Activated CD8-positive, alpha-beta memory T cell treated with anti-CD3 and anti-CD28 coated beads for 1 hour (primary cell): ENCODE results near the gene TLE3.
"Not testable (repeated sequence)": the region's sequence is repeated elsewhere in the genome, so short reads cannot be mapped to it uniquely, and the experiment has no call there.

Source experiments
- DNase-seq, 2 donors: peaks; one replicate each; pipeline ENCODE4 v3.0.0-alpha.2; 2020; ENCODE audit warnings: low read depth in 1 of 2; ENCODE audit errors: extremely low read depth in 1 of 2

The TLE3 gene

GRCh38 chr15:70127288-70127746 lies 29.6 kb upstream of the TLE3 start:
- no peak for DNase-seq

DNA sequence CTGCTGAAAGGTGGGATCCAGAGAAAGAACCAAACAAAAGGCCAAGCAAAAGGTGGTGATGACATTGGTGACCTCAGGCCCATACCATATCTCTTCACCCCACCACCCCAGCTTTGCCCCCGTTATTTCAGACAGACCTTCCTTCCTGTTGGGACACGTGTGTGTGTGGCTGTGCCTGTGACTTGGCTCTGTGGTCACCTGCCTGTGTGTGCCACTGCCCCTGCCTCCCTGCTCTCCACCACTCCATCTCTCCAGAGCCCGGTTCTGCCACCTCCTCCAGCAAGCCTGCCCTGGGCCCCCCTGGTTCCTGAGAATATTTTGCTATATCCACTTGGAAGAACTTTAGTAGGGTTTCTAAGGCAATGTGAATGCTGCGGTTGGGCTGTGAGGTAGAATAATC lies 28.6 kb upstream of the TLE3 start:
- DNase-seq: no peak

GRCh38 chr15:70125605-70126004 lies 27.9 kb upstream of the TLE3 start:
- DNase-seq: no peak

GRCh38 chr15:70121624-70122302 lies 24.0 kb upstream of the TLE3 start:
- DNase-seq: no peak

GRCh38 chr15:70120958-70121623 lies 23.4 kb upstream of the TLE3 start:
- DNase-seq: no peak

GRCh38 chr15:70119911-70120508 lies 22.3 kb upstream of the TLE3 start:
- no peak for DNase-seq

DNA sequence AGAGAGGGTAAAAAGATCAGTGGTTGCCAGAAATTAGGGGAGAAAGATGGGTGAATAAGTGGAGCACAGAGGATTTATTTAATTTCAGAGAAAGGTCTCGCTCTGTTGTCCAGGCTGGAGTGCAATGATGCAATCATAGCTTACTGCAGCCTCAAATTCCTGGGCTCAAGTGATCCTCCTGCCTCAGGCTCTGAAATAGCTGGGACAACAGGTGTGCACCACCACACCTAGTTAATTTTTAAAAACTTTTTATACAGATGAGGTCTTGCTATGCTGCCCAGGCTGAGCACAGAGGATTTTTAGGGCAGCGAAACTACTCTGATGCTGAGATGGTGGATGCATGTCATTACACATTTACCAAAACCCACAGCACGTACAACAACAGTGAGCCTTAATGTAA lies 20.9 kb upstream of the TLE3 start:
- no peak for DNase-seq

DNA sequence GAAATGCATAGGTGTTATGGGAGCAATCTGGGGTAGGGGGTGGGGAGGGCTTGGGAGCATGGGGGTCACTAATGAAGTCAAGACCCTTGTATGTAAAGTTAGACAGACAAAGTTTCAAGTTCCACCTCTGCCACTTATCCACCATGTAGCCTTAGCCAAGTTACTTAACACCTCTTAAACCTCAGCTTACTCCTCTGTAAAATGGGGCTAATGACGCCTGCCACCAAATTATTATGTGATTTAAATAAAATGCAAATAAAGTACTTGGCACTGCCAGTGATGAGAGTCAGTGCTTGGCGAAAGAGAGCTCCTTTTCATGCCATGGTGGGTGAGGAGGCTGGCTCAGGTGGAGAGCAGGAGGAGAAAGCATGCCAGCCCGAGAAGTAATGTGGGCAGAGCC lies 18.6 kb upstream of the TLE3 start:
- no peak for DNase-seq

GRCh38 chr15:70114221-70114620 lies 16.5 kb upstream of the TLE3 start:
- DNase-seq: no peak

DNA sequence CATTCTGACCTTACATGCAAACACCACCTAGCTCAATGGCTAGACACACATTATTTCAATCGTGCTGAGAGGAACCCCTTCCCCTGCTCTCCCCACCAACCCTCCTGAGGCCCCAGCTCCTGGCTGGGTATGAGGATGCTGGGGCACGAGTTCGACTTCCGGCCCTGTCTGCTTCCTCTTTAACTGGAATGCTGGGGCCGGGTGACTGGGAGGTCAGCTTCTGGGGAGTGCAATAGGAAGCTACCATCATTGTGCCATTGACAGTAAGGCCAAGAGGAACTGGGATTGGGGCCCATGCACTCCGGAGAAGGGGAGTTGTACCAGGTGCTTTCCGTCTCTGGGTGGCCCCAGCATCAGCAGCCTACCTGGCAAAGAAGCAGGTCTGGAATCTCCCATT lies 15.6 kb upstream of the TLE3 start:
- no peak for DNase-seq

GRCh38 chr15:70112572-70113303 lies 15.0 kb upstream of the TLE3 start:
- DNase-seq: not testable (repeated sequence)

DNA sequence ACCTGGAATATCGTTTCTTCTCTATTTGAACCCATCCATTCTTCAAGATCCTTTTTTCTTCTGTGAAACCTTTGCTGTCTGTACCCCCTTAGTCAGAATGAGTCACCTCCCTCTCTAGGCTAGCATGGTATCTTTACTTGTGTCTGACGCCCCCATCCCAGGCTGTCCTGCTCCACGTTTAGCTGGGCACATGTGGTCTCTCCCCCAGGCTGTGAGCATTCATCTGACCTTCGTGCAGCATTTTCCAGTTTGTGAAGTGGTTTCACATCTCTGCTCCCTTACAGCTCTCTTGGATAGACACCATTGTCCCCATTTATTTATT lies 14.3 kb upstream of the TLE3 start:
- DNase-seq: no peak

DNA sequence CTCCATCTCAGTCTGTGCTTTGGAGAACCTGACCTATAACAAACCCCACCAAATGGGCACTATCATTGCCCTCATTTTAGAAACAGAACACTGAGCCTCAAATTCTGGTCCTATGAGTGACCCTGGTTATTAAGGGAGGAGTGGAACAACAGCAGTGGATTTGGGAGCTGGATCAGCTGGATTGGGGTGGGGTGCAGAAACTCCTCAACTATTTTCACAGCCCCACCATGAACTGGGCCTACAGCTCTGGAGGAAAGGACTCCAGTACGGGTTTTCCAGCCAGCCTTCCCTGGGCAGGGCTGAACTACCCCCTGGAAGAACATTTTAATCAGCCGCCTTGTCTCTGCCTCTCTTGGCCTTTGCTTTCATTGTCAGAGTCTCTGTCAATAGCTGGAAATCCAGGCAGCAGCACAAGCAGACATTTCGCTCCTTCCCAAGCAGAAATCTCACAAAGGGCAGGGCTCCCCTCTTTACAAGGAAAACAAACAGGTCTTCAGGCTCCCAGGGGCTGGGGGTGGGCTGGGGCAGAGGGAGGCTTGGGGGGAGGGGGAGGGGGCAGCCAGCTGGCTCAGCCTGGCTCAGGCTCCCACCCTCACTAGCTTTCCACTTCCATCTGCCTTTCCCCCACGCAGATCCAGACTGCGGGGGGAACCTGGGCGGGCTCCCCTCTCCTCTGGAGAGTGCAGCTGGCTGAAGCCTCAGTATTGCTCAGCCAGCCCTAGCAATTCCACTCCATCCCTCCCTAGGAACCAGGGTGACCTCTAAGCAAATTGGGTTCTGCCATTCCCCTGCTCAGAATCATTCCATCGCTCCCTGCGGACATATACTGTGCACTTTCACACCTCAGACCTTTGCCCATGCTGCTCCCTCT lies 13.7 kb upstream of the TLE3 start:
- DNase-seq: no peak

- DNase-seq: no peak
Observed at GRCh38 chr15:70109978-70110377, 12.3 kb upstream of the TLE3 start.

DNA sequence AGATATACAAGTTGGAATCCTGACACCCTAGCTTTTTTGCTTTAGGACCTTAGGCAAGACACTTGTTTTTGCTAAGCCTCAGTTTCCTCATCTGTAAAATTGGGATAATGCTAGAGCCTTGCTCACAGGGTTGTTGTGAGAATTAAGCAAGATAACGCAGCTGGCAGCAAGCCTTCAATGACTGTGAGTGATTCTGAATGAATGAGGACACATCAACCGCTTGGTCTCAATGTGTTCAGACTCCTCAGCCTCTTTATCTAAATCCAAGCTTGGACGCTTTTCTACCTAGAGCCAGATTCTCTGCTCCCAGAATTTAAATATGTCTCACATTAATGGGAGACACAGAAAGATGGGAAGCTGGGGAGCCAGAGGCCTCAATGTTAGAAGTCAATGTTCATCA lies 11.8 kb upstream of the TLE3 start:
- DNase-seq: no peak

- no peak for DNase-seq
Observed at GRCh38 chr15:70103880-70104626, 6.3 kb upstream of the TLE3 start.

DNA sequence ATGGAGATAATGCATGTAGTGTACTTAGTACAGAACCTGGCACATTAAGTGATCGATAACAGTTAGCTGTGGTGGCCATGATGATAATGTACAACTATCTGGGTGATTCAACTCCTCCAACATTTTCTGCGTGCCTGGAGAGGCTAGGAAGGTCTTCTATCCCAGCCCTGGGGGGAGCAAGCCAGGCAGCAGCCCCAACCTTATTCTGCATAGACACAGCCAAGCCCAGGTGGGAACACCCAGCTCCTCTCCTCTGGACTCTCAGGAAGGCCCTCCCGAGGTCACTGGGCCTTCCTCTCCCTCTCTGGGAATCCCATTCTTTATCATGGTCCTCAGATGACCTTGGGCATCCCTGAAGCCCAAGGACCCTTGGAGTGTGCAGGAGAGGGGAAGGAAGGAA lies 5.1 kb upstream of the TLE3 start:
- DNase-seq: no peak

DNA sequence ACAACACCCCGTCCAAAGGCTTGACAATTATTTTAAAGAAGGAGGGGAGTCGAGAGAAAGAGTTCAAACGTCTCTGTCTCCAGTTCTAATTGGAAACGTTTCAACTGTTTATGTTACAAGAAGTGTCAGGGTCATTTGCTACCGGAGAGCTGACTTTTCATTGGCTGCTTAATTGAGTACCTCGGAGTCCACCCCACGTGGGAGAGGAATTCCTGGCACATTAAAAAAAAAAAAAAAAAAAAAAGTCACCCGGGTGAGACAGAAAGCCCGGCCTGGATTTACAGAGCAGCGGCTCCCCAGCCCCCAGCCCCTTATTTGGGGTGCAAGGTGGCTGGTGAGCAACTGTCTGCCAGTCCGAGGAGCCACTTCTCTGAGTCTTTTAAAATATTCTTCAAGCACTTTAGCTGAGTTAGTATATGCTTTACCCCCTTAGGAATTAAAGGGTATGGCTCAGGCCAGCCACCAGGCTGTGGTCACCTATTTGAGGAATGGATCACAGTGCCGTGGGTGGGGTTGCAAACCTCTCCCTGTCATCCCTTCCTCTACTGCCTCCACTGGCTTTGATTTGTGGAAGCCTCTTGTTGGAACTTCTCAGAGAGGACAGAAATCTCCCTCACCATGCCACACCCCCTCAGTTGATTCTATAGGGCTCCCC lies 3.9 kb upstream of the TLE3 start:
- DNase-seq: no peak

DNA sequence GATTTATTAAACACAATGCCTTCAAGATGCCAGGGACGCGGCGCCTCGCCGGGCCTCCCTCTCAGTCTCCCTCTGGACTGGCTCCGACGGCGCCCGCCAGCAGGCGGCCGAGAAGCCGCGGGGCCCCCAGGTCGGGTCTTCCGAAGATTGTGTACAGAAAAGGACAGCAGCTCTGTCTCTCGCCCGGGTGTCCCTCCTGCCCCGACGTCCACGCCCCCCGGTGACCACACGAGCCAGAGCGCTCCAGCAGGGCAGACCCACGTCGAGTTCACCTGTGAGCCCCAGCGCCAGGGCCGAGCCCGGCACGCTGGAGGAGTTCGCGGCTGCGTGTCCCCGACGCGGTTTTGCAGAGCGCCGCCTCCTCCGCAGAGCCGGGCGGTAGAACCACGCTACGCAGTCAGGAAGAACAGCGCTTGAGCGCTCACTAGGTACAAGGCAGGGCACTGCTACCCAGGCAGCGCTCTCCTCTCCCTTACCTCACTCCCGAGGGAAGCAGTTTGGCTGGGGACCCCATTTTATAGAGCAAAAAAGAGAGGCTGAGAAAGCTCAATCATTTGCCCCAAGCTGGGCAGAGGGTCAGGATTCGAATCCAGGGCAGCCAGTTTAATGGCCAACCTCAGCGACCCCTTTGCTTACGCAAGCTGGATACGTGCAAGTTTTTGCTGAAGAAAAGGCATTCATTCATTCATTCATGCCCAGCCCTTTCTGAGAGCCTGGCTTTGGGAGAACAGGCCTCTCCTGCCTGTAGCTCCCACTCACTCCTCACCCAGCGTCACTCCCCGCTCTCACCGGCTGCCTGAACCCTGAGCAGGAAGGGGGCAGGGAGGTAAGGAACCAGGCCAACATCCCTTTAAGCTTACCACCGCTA lies 3.0 kb upstream of the TLE3 start:
- peak in 1 of 2 donors; percentile 45 for DNase-seq
